Activated T-helper 1 cell treated with anti-CD3 and anti-CD28 coated beads, Interleukin-2, amount 50 U/mL, for 16 hours (primary cell): ENCODE data around the gene GJB1.
"Not testable (repeated sequence)": the region's sequence is repeated elsewhere in the genome, so short reads cannot be mapped to it uniquely, and the experiment has no call there.

Experiments
- DNase-seq, 2 donors: peaks; one replicate each; pipeline ENCODE4 v3.0.0-alpha.2; 2020; ENCODE audit warnings: low read depth in 1 of 2, low spot score in 1 of 2

GJB1 gene

GRCh38 chrX:71222929-71223328, at the start of gene GJB1:
Gene GJB1, plus strand, starts transcription at chrX:71223224. Its CDS starts 484 bp downstream, at chrX:71223708.
- no peak for DNase-seq

GRCh38 chrX:71173440-71173839, 49.6 kb upstream of the GJB1 start:
- no peak for DNase-seq

GRCh38 chrX:71174795-71175194, 48.2 kb upstream of the GJB1 start:
- no peak for DNase-seq

GRCh38 chrX:71175531-71175930, 47.5 kb upstream of the GJB1 start:
- no peak for DNase-seq

- DNase-seq: no peak
Observed at GRCh38 chrX:71177327-71177726, 45.7 kb upstream of the GJB1 start.

GRCh38 chrX:71178908-71179307, 44.1 kb upstream of the GJB1 start:
- DNase-seq: peak in 1 of 2 donors; percentile 15

- DNase-seq: not testable (repeated sequence)
Observed at GRCh38 chrX:71180579-71181265, 42.3 kb upstream of the GJB1 start.

- DNase-seq: peak; percentile 4 to 17
Observed at GRCh38 chrX:71181558-71181909, 41.5 kb upstream of the GJB1 start.

- peak; percentile 45 to 69 for DNase-seq
Observed at GRCh38 chrX:71181910-71182799, 40.9 kb upstream of the GJB1 start.

GRCh38 chrX:71182871-71183270, 40.2 kb upstream of the GJB1 start:
- DNase-seq: no peak

GRCh38 chrX:71183341-71183740, 39.7 kb upstream of the GJB1 start:
- no peak for DNase-seq

- no peak for DNase-seq
Observed at GRCh38 chrX:71184092-71184491, 38.9 kb upstream of the GJB1 start.

- DNase-seq: no peak
Observed at GRCh38 chrX:71184803-71185495, 38.1 kb upstream of the GJB1 start.

GRCh38 chrX:71191248-71191647, 31.8 kb upstream of the GJB1 start:
- DNase-seq: no peak

GRCh38 chrX:71195964-71196649, 26.9 kb upstream of the GJB1 start:
- DNase-seq: no peak

GRCh38 chrX:71198066-71198465, 25.0 kb upstream of the GJB1 start:
- DNase-seq: no peak

GRCh38 chrX:71199252-71200008, 23.6 kb upstream of the GJB1 start:
- no peak for DNase-seq

GRCh38 chrX:71210816-71211215, 12.2 kb upstream of the GJB1 start:
- no peak for DNase-seq

- DNase-seq: no peak
Observed at GRCh38 chrX:71212536-71212935, 10.5 kb upstream of the GJB1 start.

- no peak for DNase-seq
Observed at GRCh38 chrX:71214152-71214551, 8.9 kb upstream of the GJB1 start.
